Measurements from ENCODE around the gene DYSF.

GRCh38 chr2:71667256-71668182 is 214.2 kb downstream of the DYSF start:
- no peak for TF ChIP-seq CTCF (IDR thresholded peaks at IDR 0.05)
- no peak for TF ChIP-seq POLR2AphosphoS5 (IDR thresholded peaks at IDR 0.05)
- no peak for TF ChIP-seq POLR2A (IDR thresholded peaks at IDR 0.05; ENCODE audit: low read depth)
